ENCODE measurements around the gene MSX1.

GRCh38 chr4:4874254-4874653 lies 14.8 kb downstream of the MSX1 start:
- no peak for TF ChIP-seq CTCF (IDR thresholded peaks at IDR 0.05)
- TF ChIP-seq POLR2A (IDR thresholded peaks at IDR 0.05) = no peak
